GM12801 (cell line): ENCODE results near the gene INPP4B.

ENCODE experiments used
- CTCF ChIP-seq: IDR thresholded peaks from one replicate; pipeline ENCODE4 v1.5.1; 2011; ENCODE audit warnings: control low read depth; ENCODE audit not compliant: insufficient read length; ENCODE audit errors: extremely low read depth

INPP4B gene

GRCh38 chr4:142367418-142368180 lies 478.5 kb downstream of the INPP4B start:
- no peak for TF ChIP-seq CTCF

GRCh38 chr4:142366769-142367181 lies 479.3 kb downstream of the INPP4B start:
- no peak for TF ChIP-seq CTCF

- TF ChIP-seq CTCF: no peak
Observed at GRCh38 chr4:142365391-142365790, 480.7 kb downstream of the INPP4B start.

- no peak for TF ChIP-seq CTCF
Observed at GRCh38 chr4:142363686-142364085, 482.4 kb downstream of the INPP4B start.

- TF ChIP-seq CTCF: no peak
Observed at GRCh38 chr4:142361981-142362380, 484.1 kb downstream of the INPP4B start.

GRCh38 chr4:142360657-142361056 lies 485.4 kb downstream of the INPP4B start:
- no peak for TF ChIP-seq CTCF

- TF ChIP-seq CTCF: no peak
Observed at GRCh38 chr4:142358656-142359055, 487.4 kb downstream of the INPP4B start.
